Kasumi-1 (cell line): ENCODE measurements around the gene TMEM132A.
"Not testable (repeated sequence)": the region's sequence is repeated elsewhere in the genome, so short reads cannot be mapped to it uniquely, and the experiment has no call there.

Experiments
- DNase-seq, 2 experiments: peaks; one replicate each; lab custom pipeline; 2025; lab: John Stamatoyannopoulos, UW

Gene TMEM132A

DNA sequence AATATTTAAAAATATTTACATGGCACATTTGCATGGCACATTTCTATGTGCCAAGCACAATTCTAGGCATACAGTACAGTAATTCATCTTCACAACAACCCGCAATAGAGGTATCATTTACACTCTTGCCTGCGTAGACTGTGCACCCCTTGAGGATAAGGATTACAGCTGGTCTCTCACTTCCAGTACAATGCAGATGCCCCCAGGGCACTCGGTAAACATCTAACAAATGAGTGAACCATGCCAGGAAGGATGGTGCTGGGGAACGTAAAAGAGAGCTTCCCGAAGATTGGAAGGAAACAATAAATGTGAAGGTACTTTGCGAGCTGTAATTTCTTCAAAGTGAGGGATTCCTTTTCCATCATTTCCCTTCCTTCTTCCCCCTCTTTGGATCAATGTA, 19.2 kb upstream of the TMEM132A start:
- no peak for DNase-seq

DNA sequence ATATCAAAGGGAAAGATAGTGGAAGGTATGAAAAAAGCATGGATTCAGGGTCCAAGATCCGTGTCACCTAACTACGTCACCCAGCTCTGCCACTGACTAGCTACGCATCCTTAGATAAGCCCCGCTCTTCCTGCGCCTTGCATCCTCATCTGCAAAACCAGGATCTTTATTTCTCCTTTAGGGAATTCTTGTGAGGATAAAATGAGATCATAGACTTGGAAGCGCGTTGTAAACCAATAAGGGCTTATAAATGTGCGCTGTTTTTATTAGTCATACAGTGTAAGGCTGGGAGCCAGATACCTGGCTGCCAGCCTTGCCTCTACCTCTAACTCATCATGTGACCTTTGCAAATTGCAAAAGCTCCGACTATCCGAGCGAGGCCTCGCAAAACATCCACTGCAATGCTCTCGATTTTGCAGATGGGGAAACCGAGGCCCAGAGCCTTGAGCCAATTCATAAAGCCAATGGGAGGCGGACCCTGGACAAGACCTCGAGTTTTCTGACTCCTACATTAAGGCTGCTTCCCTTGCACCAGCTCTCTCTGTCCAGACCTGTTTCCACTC, 18.6 kb upstream of the TMEM132A start:
- peak in 1 of 2 experiments; percentile 28 for DNase-seq

DNA sequence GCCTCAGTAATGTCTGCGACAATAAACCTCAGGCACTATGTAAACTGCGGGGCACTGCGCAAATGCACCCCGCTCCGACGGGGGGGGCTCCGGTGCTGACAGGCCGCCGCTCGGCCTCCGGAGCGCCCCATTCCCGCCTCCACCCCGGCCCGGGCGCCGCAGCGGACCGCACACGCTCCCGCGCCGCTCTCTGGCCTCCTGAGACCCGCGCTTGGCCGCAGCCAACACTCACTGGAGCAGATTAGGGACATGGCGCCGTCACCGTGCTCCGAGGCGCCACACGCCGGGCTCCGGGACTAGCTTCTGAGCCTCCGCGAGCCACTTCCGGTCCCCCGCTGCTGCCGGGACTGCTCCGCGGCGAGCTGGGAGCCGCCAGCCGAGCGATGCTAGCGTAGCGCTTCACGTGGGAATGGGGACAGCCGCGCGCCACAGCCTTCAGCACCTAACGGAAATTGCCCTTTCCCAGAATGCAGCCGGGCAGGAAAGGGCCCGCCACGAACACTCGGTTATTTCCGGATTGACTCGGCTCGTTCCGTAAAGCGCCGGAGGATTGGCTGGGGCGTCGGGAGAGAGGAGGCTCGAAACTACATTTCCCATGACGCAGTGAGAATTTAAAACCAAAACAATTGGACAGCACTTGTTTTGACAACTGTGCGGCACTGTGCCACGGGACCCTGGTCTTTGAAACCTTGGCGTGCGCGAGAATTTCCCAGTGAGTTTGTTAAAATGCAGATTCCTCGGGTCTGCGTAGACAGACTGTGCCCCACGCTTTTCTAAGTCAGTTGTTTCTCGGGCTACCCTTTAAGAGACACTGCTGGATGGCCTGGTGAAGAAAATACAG, 17.9 kb upstream of the TMEM132A start, which contains the start of gene PRPF19:
PRPF19 (minus strand) TSS at position 454 of the 841 bp plus-strand sequence; CDS start at position 251, 203 bp downstream.
- peak; percentile 96 to 97 for DNase-seq

DNA sequence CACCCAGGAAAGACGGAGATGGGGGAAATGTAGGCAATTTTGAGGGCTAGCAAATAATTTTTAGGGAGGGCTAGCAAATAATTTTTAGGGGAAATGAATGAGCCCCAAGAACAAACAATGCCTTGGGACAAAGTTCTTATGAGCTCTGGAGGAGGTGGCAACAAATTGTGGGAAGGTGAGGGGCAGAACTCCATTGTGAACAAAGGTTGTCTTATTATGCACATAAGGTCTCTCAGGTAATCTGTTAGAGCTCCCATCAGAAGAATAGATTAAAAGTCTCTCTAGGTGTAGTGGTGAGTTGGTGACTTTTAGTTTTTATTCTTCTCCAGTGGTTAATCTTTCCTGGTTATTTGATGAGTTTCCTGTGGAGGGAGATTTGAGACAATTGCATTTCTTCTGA, 15.5 kb upstream of the TMEM132A start:
- DNase-seq: no peak

DNA sequence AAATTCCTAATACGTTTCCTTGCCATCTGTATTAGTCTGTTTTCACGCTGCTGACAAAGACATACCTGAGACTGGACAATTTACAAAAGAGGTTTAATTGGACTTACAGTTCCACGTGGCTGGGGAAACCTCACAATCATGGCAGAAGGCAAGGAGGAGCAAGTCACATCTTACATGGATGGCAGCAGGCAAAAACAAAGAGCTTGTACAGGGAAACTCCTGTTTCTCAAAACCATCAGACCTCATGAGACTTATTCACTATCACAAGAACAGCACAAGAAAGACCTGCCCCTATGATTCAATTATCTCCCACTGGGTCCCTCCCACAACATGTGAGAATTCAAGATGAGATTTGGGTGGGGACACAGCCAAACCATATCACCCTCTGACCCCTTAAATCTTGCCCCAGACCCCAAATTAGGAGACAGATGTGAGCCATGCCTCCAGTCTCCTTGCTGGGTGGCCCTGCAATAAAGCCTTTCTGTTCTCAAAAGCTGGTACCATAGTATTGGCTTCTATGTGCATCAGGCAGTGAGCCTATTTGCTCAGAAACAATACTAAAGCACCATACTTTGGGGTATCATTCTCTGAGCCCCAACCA, 14.5 kb upstream of the TMEM132A start:
- not testable (repeated sequence) for DNase-seq

DNA sequence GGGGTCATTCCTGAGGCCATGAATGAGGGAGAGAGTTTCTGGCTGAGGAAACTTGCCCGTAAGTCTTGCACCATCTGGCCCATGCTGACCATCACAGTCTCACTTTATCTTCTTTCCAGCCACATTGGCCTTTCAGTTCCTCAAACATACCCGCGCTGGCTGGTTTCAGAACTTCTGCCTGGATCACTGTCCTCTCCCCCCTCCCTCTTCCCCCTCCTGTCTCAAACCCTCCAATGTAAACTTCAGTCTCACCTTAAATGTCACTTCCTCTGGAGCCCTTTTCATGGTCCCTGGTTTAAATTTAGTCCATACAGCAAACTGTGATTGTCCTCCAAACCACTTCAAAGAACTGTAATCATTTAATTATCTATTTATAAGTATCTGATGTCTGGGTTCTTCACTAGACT, 14.0 kb upstream of the TMEM132A start:
- DNase-seq: no peak

DNA sequence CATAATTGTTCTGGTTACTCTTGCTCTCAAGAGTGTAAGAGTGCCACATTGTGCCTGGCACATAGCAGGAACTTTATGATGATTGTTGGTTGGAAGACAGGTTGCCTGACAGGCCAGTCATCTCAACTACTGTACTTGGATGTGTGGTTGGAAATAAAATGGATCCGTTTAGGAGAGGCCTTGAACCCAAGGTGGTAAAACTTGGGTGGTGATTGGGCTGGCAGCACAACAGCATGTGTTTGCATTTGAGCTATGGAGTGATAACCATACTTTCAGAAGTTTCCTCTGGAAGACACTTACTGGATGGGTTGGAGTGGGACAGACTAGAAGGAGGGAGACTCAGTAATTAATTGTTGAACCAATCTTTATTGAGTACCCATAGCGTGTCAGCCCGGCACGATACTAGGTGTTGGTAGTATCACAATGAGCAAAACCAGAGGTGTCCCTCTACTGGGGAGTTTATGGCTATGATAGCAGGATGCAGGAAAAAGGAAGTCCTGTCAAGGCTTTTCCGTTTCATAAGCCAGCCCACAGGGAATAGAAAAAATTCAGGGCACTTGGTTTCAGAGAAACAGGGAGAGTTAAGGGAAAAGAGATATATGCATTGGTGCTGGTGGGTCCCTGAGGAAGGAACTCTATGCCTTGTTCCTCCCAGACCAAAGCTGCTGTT, 13.4 kb upstream of the TMEM132A start:
- peak; percentile 33 to 67 for DNase-seq

DNA sequence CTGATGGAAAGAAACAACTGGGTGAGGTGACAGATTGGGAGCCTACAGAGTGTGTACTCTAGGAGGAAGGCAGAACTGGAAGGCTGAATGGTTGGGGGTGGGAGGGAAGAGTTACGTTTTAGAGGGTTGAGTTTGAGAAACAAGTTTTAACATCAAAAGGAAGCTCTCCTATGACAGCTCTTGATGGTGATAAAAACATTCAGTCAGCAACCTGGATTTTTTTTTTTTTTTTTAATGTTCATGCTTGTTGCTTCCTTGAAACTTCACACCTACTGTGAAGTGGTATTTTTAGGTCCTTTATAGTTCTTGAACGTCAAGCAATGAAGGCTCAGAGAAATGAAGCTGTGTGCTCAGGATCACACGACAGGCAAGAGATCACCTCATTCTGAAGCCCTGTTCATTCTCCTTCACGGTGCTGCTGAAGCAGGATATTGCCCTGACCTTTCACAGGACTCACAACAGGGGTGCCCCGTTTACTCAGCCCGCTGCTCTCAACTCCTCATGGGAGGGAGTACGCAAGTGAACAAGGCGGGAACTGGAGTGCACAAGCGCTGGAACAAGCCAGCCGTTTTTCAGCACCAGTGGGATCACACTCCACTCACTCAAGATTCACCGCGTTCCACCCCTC, 11.9 kb upstream of the TMEM132A start:
- no peak for DNase-seq

DNA sequence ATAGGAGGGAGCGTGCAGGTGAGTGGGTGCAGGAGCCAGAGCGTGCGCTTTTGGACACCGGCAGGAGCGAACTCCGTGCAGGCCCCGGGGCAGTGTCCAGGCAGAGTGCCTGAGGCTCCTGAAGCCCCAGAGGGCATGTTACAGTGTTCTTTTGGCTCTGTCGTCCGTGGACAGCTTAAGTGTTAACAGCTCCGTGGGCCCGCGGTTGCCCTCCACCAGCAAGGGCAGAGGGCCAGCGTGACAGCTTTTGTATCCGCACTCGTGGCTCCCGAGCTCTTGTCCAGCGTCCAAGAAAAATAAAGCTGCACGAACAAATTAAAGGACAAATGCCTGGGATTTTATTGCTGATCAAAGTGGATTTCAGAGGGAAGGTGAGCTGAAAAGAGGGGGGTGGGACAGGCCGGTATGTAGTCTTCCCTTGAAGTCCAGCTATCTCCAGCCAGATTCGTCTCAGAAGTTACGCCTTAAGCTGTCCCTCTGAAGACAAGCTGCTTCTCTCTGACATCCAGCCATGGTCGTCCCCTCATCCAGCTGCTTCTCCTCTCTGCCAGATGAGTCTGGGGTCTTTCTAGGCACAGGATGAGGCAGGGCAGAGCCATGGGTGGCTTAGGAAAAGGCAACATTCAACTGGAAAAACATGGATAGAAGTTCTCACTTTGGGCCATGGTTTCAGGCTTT, 11.3 kb upstream of the TMEM132A start:
- DNase-seq: no peak

DNA sequence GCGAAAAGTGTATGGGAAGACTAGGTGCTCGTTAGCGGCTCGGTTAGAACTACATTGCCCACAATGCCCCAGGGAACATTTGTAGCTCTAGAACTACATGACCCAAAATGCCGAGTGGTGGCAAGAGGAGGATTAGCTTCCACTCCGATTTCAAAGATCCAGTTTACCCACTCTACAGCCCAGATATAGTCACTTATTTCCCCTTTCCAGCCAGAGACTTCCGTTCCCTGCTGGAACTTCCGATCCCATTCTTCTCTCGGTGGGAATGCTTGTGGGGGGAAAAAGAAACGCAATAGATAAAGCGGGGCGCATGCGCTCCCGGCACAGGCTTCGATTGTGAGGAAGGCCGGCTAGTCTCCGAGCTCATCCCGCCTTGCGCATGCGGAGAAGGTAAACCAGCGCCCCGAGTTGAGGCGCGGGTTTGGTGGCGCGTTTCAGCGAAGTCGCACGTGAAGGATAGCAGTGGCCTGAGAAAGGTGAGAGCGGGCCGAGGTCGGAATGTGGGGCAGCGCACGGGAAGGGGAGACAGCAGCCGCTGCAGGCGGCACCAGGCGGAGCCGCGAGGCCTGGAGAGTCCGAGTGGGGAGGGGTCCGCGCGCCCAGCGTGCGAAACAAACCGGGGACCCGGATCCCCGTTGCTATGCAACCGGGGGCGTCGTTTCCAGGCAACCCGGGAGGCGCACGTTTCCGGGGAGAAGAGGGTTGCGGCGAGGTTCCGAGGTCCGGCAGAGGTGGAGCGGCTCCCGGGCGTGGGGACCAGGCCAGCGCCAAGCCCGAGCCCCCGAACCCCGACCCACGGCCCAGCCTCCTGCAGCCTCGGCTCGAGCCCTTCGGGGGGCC, 10.2 kb upstream of the TMEM132A start, which contains the start of gene TMEM109:
TMEM109 (plus strand) TSS at position 366 of the 840 bp plus-strand sequence. CDS start 5,536 bp downstream, outside the sequence.
- peak; percentile 93 to 97 for DNase-seq

DNA sequence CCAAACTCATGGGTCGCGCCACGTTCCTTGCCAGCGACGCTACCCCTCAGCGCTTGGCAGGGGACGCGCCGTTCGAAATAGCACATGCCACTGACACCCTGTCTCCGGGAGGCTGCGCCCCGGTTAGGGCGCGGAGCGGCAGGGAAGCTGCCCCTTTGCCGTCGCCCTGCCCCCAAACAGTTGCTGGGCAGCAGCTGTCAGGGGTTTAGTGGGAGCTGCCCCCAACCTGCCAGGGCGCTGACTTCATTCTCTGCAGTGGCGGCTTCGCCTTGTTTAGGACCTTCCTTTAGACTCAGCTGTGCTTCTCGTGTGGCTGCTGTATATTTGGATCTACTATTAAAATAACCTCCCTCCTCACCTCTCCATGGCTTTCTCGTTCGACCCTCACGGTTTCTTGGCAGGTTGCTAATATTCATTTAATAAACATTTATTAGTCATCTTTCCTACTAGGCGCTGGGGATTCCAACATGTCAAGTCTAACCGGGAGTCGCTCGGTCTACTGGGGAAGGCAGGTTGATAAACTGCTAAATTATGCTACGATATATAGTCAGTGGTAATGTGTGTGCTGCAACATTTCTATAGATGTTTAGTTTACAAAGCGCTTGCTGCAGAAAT, 9.5 kb upstream of the TMEM132A start:
- peak; percentile 7 to 18 for DNase-seq

DNA sequence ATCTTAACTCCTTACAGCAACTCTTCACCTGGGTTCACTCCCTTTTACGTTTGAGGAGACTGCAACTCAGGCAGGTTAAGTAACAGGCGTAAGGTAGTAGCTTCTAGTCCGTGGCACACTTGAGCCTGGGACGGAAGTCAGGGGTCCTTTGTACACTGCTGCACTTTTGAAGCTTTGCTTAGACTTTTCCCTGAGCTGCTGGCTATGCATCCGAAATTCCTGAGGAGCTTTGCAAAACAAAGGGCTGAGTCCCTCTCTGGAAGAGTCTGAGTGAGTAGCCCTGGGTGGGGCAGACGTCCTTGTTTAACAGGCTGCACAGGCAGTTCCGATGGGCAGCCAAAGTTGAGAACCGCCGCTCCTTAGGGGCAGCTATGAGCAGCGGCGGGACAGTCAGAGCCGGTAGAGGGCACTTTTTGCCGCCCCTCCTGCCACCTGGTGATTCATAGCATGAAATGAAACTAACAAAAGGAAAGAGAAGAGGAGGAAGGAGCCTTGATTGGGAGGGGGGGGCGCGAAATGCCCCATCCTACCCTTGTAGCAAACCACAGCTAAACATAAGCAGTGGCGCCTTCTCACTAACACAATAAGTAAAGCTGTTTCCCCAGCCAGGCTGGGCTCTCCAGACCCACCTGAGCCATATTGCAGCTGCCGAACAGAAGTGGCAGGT, 8.9 kb upstream of the TMEM132A start:
- peak; percentile 46 to 57 for DNase-seq

DNA sequence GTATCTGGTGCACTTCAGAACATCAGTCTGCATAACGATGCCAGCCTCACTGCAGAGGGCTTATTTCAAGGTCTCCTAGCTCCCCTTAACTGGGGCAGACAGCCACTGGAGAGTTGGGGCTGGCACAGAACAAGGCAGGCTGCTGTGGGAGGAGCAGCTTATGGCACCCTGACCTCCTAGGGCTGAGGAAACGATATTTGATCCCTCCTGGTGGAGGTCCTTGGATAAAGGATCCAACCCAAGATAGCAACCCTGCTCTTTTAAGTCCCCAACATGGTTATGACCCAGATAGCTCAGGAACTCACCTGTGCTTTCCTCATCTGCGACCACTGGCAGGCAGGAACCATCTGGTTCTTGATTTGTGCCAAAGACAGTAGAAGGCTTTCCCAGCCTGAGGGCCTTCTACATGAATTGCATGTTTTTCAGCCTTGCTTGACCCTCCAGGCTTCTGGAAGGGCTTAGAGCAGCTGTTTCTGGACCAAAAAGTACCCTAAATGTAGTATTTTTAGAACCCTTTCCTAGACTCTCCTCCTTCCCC, 7.5 kb upstream of the TMEM132A start:
- no peak for DNase-seq

DNA sequence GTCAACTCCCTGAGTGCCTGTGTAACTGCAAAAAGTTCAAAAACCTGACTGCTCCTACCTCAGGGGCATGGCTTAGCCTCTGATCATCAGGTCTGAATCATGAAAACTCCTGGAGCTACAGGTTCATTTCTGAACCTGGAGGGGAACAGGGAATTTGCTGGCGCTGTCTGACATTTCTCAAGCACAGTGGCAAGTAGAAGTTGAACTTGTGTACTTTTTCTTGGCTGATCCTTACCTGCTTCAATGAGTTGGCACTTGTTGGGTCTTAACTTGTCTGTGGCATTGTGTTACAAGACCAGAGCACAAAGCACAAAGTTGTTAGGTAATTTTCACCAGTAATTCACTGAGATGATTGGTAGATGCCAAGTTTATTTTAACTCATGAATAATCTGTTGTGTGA, 7.0 kb upstream of the TMEM132A start:
- no peak for DNase-seq

DNA sequence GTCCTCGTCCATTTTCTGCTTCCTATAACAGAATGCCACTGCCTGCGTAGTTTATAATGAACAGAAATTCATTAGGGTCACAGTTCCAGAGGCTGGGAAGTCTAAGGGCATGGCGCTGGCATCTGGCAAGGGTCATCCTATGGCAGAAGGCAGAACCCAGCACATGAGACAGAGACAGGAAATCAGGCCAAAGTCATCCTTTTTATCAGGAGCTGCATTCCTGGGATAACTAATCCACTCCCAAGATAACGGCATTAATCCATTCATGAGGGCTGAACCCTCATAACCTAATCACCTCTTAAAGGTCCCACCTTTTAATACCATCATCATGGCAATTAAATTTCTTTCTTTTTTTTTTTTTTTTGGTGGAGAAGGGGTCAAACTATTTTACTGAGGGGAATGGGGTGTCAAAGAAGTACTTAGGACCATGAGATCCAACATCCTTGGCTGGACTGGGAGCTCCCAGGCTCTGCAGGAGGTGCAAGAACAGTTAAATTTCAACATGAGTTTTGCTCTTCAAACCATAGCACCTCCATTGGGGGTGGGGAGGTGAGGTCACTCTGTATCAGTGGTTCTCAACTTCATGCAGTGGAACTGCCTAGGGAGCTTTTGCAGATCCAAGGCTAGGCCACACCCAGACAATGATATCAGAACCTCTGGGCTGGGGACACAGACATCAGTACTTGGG, 5.9 kb upstream of the TMEM132A start:
- DNase-seq: no peak

DNA sequence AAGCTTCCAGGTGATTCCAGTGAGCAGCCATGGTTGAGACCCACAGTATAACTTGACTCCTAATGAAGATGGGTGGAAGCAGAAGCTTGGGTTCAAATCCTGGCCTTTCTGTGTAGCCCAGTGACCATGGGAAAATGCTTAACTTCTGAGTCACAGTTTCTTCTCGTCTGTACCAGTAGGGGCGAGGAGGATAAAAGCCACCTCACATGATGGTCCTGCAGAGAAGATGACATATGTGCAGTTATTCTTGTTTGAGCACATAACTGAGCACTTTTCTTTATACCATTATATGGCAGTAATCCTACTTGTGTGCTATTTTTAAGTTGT, 5.4 kb upstream of the TMEM132A start:
- DNase-seq: no peak

DNA sequence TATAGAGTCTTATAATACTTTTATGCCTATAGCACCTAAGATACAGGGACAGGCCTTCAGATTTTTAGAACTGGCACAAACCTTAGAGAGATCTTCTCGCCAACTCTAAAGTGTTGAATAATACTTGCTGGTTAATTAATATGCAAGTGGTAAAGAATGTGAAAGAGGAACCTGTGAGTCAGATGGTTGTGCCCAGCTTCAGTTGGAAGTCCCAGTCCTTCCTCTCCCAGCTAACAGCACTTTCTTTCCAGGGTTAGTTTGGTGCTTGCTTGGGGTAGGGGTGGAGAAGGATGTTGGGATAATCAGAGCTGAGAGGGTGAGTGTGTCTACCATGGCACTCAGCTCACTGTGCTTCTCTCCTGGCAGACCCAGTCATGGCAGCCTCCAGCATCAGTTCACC, 4.9 kb upstream of the TMEM132A start:
- DNase-seq: peak; percentile 53 to 55

DNA sequence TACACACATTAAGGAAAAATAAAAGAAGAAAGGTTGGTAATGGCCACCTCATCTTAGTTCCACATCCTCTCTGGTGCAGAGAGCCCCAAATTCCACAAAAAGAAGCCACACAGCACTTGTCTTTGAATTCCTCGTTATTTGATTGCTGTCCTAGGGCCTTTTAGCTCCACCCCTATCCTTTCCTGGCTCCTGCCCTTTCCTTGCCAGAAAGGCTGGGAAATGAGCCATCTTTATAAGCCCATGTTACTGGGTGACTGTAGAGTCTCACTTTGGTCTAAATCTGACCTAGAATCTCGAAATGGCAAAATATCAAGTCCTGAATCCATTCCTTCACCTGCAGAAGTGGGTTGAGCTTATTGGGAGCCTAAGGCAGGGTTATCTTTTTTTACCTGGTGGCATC, 4.3 kb upstream of the TMEM132A start:
- no peak for DNase-seq

DNA sequence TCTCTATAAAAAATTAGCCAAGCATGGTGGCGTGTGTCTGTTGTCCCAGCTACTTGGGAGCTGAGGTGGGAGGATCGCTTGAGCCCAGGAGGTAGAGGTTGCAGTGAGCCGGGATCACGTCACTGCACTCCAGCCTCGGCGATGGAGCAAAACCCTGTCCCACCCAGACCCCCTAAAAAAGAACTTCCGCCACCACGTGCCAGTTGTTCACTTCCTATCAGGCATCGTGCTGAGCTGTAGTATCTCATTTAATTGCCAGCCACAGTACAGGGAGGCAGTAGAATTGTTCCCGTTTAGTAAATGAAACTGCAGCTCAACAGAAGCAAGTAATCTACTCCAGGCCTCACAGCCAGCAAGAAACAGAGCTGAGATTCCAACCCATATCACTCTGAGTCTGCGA, 3.0 kb upstream of the TMEM132A start:
- no peak for DNase-seq
